BLaER1 treated with 17β-estradiol and CSF1 and Interleukin-3, amounts not matched to agents 10 nM and 100 nM (cell line): ENCODE results near the gene KCNK1.
"Not testable (repeated sequence)": the region's sequence is repeated elsewhere in the genome, so short reads cannot be mapped to it uniquely, and the experiment has no call there.

Source experiments
- H3K27ac ChIP-seq, 11 experiments: shearing (Covaris generic); formaldehyde crosslinking; 2 replicates each; pipeline ENCODE4 v1.8.1; 2022
- H3K27me3 ChIP-seq, 11 experiments: shearing (Covaris generic); formaldehyde crosslinking; 2 replicates each; pipeline ENCODE4 v1.8.1; 2022
- H3K36me3 ChIP-seq, 11 experiments: shearing (Covaris generic); formaldehyde crosslinking; 2 replicates each; pipeline ENCODE4 v1.8.1; 2022
- H3K4me1 ChIP-seq, 10 experiments: shearing (Covaris generic); formaldehyde crosslinking; 2 replicates each; pipeline ENCODE4 v1.8.1; 2022
- H3K4me2 ChIP-seq, 11 experiments: shearing (Covaris generic); formaldehyde crosslinking; 2 replicates each; pipeline ENCODE4 v1.8.1; 2022
- H3K4me3 ChIP-seq, 10 experiments: shearing (Covaris generic); formaldehyde crosslinking; 2 replicates each; pipeline ENCODE4 v1.8.1; 2022
- H3K9ac ChIP-seq, 11 experiments: shearing (Covaris generic); formaldehyde crosslinking; 2 replicates each; pipeline ENCODE4 v1.8.1; 2022
- H3K9me3 ChIP-seq, 11 experiments: shearing (Covaris generic); formaldehyde crosslinking; replicated peaks in 1 of 11; 2 replicates each; pipeline ENCODE4 v1.8.1; 2022
- H4K20me1 ChIP-seq, 11 experiments: shearing (Covaris generic); formaldehyde crosslinking; 2 replicates each; pipeline ENCODE4 v1.8.1; 2022
- Cebpa-rat ChIP-seq, 11 experiments: shearing (Covaris generic); IDR thresholded peaks; 2 replicates each; pipeline ENCODE4 v1.8.1; 2022

Gene KCNK1

GRCh38 chr1:233600488-233600887 lies 13.4 kb upstream of the KCNK1 start:
- Histone ChIP-seq H3K36me3 (no peaks in the 10 kb centered on the region), H3K9me3 (peaks cover 0 to 16% (median 11%) of the 10 kb centered on the region in 11 experiments; a peak in 14 of 22 replicates), H4K20me1 (no peaks in the 10 kb centered on the region), H3K4me2 (no peak overlapping the region), H3K4me3 (no peak overlapping the region), H3K27ac (no peak overlapping the region), H3K9ac (no peak overlapping the region), H3K27me3 (no peaks in the 10 kb centered on the region), H3K4me1 (peaks cover 14 to 34% (median 29%) of the 10 kb centered on the region in 10 experiments; a peak in 19 of 20 replicates)
- TF ChIP-seq Cebpa-rat (IDR thresholded peaks at IDR 0.05), result no peak

- no peak overlapping the region for H3K4me2 ChIP-seq
- TF ChIP-seq Cebpa-rat (IDR thresholded peaks at IDR 0.05), result no peak
- no peaks in the 10 kb centered on the region for H4K20me1 ChIP-seq
- no peaks in the 10 kb centered on the region for H3K27me3 ChIP-seq
- H3K27ac ChIP-seq, result no peak overlapping the region
- no peaks in the 10 kb centered on the region for H3K36me3 ChIP-seq
- peaks cover 0 to 16% (median 11%) of the 10 kb centered on the region in 11 experiments; a peak in 14 of 22 replicates for H3K9me3 ChIP-seq
- no peak overlapping the region for H3K9ac ChIP-seq
- H3K4me3 ChIP-seq, result no peak overlapping the region
- peaks cover 6 to 19% (median 15%) of the 10 kb centered on the region in 10 experiments; a peak in 12 of 20 replicates for H3K4me1 ChIP-seq
Observed at GRCh38 chr1:233603478-233603877, 10.4 kb upstream of the KCNK1 start.

GRCh38 chr1:233605205-233605604 lies 8.7 kb upstream of the KCNK1 start:
- Histone ChIP-seq H4K20me1 (no peaks in the 10 kb centered on the region), H3K36me3 (no peaks in the 10 kb centered on the region), H3K27ac (no peak overlapping the region), H3K4me1 (peaks cover 0 to 12% (median 0%) of the 10 kb centered on the region in 10 experiments; a peak in 5 of 20 replicates), H3K27me3 (no peaks in the 10 kb centered on the region), H3K4me2 (no peak overlapping the region), H3K9me3 (peaks cover 0 to 16% (median 11%) of the 10 kb centered on the region in 11 experiments; a peak in 14 of 22 replicates), H3K4me3 (no peak overlapping the region), H3K9ac (no peak overlapping the region)
- no peak for TF ChIP-seq Cebpa-rat (IDR thresholded peaks at IDR 0.05)

- peaks cover 0 to 16% (median 11%) of the 10 kb centered on the region in 11 experiments; a peak in 14 of 22 replicates for H3K9me3 ChIP-seq
- H4K20me1 ChIP-seq, result no peaks in the 10 kb centered on the region
- H3K4me3 ChIP-seq, result no peak overlapping the region
- H3K9ac ChIP-seq, result no peak overlapping the region
- H3K4me1 ChIP-seq, result peaks cover 0 to 12% (median 0%) of the 10 kb centered on the region in 10 experiments; a peak in 3 of 20 replicates
- TF ChIP-seq Cebpa-rat (IDR thresholded peaks at IDR 0.05), result no peak
- peak overlapping the region in 2 of 11 experiments; percentile 9 to 11; a peak in 2 of 22 replicates for H3K4me2 ChIP-seq
- H3K27me3 ChIP-seq, result no peaks in the 10 kb centered on the region
- H3K36me3 ChIP-seq, result no peaks in the 10 kb centered on the region
- no peak overlapping the region for H3K27ac ChIP-seq
Observed at GRCh38 chr1:233606813-233607212, 7.1 kb upstream of the KCNK1 start.

- H3K4me2 ChIP-seq, result peak overlapping the region in 2 of 11 experiments; percentile 9 to 11; a peak in 2 of 22 replicates
- peaks cover 0 to 12% (median 0%) of the 10 kb centered on the region in 10 experiments; a peak in 3 of 20 replicates for H3K4me1 ChIP-seq
- H4K20me1 ChIP-seq, result no peaks in the 10 kb centered on the region
- H3K27me3 ChIP-seq, result no peaks in the 10 kb centered on the region
- H3K9ac ChIP-seq, result no peak overlapping the region
- no peaks in the 10 kb centered on the region for H3K36me3 ChIP-seq
- no peak overlapping the region for H3K4me3 ChIP-seq
- no peak overlapping the region for H3K27ac ChIP-seq
- TF ChIP-seq Cebpa-rat (IDR thresholded peaks at IDR 0.05), result no peak
- H3K9me3 ChIP-seq, result peaks cover 0 to 16% (median 11%) of the 10 kb centered on the region in 11 experiments; a peak in 14 of 22 replicates
Observed at GRCh38 chr1:233607252-233608119, 6.4 kb upstream of the KCNK1 start.

- no peak overlapping the region for H3K9ac ChIP-seq
- no peak overlapping the region for H3K4me2 ChIP-seq
- H3K4me3 ChIP-seq, result no peak overlapping the region
- H3K36me3 ChIP-seq, result no peaks in the 10 kb centered on the region
- no peaks in the 10 kb centered on the region for H3K27me3 ChIP-seq
- no peaks in the 10 kb centered on the region for H4K20me1 ChIP-seq
- peak in 6 of 11 experiments; percentile 27 to 76 (median 52); a peak in 9 of 22 replicates for TF ChIP-seq Cebpa-rat (IDR thresholded peaks at IDR 0.05)
- peaks cover 0 to 12% (median 0%) of the 10 kb centered on the region in 10 experiments; a peak in 3 of 20 replicates for H3K4me1 ChIP-seq
- peaks cover 5 to 19% (median 14%) of the 10 kb centered on the region in 11 experiments; a peak in 20 of 22 replicates for H3K9me3 ChIP-seq
- H3K27ac ChIP-seq, result no peak overlapping the region
Observed at GRCh38 chr1:233608988-233609387, 4.9 kb upstream of the KCNK1 start.

GRCh38 chr1:233609926-233610325 lies 4.0 kb upstream of the KCNK1 start:
- Histone ChIP-seq H3K4me1 (peaks cover 0 to 12% (median 0%) of the 10 kb centered on the region in 10 experiments; a peak in 3 of 20 replicates), H3K9ac (no peak overlapping the region), H3K4me3 (no peak overlapping the region), H3K36me3 (no peaks in the 10 kb centered on the region), H3K27me3 (no peaks in the 10 kb centered on the region), H3K27ac (no peak overlapping the region), H4K20me1 (no peaks in the 10 kb centered on the region), H3K9me3 (peaks cover 4 to 16% (median 10%) of the 10 kb centered on the region in 11 experiments; a peak in 18 of 22 replicates), H3K4me2 (no peak overlapping the region)
- TF ChIP-seq Cebpa-rat (IDR thresholded peaks at IDR 0.05), result no peak

- Histone ChIP-seq H3K4me1 (peaks cover 0 to 12% (median 0%) of the 10 kb centered on the region in 10 experiments; a peak in 3 of 20 replicates), H3K9me3 (peaks cover 7 to 20% (median 15%) of the 10 kb centered on the region in 11 experiments; a peak in 18 of 22 replicates), H4K20me1 (no peaks in the 10 kb centered on the region), H3K27ac (no peak overlapping the region), H3K4me2 (no peak overlapping the region), H3K27me3 (no peaks in the 10 kb centered on the region), H3K36me3 (no peaks in the 10 kb centered on the region), H3K9ac (no peak overlapping the region), H3K4me3 (no peak overlapping the region)
- no peak for TF ChIP-seq Cebpa-rat (IDR thresholded peaks at IDR 0.05)
Observed at GRCh38 chr1:233610628-233611027, 3.3 kb upstream of the KCNK1 start.

- H3K27ac ChIP-seq, H3K36me3 ChIP-seq, H4K20me1 ChIP-seq, H3K4me3 ChIP-seq, H3K4me2 ChIP-seq, H3K27me3 ChIP-seq, H3K9ac ChIP-seq: not testable (repeated sequence)
- H3K9me3 ChIP-seq, result peaks cover 7 to 20% (median 15%) of the 10 kb centered on the region in 11 experiments; a peak in 18 of 22 replicates
- peaks cover 0 to 12% (median 0%) of the 10 kb centered on the region in 10 experiments; a peak in 3 of 20 replicates for H3K4me1 ChIP-seq
Observed at GRCh38 chr1:233611363-233611762, 2.5 kb upstream of the KCNK1 start.
